GM18499 (cell line): Measurements from ENCODE around the gene ALDH1A3.

Experiments used
- ATAC-seq: cut with Tn5 transposase; IDR thresholded peaks from one replicate; pipeline ENCODE4 v1.9.1; 2021; ENCODE audit warnings: moderate number of reproducible peaks; ENCODE audit not compliant: insufficient read depth, unreplicated experiment

ALDH1A3 gene

DNA sequence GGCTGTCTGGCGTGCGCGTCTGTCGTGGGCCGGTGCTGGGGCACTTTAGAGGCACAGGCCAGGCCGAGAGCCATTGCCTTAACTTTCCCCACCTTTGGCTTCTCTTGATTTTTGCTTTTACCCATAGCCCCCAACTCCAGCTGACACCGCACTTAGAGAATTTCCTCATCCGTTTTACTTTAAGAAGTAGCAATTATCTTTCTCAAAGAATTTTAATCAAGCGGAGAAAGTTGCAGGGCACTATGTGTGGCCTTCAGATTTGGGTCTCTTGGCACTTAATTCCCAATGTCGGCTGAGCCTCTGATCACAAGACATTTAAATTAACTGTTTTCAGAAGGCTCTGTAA lies 1.2 kb downstream of the ALDH1A3 start:
- ATAC-seq = no peak

DNA sequence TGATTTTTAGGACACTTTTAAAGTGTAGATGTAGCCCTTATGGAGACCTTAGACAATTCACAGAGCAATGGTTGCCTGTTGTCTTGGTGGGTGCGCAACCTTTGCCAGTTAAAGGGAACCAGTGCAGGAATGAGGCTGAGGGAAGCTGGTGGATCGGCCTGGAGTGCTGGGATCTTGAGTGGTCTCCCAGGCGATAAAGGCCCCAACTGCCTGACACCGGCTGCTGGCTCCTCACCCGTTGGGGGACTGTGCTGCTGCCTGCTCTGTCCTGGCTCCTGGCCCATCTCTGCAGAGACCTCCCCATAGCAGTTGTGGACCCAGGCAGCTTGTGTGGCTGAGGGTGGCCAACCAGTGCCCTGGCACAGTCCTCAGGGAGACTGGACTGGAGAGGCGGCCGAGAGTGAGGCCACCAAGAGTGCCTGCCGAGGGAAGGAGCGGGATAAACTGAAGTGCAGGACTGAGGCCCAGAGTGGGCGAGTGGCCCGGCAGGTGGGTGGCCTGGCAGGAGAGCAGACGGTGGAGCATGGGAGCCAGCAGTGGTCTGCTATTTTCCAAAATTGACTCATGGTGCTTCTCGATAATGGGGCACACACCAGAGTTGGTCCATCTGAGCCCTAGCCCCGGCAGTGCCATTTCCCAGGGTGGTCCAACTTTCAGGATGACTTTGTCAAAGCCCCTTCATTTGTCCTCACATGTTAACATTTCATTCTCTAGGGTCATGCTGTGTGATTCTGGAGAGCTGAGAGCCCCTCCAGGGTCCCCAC lies 2.1 kb downstream of the ALDH1A3 start:
- no peak for ATAC-seq

DNA sequence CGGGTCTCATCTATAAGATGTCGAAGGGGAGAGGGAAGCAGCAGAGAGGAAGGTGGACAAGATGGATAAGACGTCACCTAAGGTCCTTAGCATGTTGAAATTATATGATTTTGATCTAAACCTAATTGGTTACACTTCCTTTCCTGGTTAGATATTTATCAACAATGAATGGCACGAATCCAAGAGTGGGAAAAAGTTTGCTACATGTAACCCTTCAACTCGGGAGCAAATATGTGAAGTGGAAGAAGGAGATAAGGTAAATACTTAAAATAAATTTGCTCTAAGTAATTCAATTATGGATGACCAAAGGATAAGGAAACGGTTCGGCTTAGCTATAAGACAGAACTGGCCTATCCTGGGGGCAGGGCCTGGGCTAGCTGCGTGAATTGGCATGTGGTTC lies 5.5 kb downstream of the ALDH1A3 start:
- ATAC-seq = no peak

DNA sequence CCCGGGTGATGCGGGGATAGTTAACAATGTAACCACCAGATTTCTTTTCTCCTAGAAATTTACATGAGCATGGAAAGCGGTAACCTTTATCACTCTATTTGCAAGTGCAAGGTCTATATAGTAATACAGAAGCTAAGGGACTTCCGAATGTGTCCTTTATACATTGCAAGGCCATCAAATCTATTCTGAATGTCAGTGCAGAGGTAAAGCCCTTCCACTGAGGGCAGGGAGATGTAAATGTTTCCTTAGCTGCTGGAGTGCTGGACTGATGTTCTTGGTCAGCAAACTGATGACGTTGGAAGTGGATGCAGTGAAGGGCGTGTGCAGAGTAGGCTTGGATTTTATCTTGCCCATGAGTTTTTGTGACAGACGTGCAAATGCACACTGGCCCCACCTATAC lies 6.2 kb downstream of the ALDH1A3 start:
- ATAC-seq = no peak

DNA sequence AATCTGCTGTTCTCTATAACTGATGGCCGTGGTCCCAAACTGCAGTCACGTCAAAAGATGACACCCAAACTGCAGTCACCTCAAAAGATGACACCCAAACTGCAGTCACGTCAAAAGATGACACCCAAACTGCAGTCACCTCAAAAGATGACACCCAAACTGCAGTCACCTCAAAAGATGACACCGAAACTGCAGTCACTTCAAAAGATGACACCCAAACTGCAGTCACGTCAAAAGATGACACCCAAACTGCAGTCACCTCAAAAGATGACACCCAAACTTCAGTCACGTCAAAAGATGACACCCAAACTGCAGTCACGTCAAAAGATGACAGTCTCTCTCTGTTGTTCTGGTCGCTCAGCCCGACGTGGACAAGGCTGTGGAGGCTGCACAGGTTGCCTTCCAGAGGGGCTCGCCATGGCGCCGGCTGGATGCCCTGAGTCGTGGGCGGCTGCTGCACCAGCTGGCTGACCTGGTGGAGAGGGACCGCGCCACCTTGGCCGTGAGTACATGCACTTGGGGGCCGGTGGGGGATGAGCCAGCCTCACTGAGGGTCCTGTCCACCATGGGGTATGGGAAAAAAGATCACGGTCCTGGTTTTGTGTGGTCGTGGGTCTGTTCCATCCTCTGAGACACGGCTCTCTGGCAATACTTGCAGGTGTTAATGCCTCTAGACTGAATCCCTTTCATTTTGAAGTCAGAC lies 7.7 kb downstream of the ALDH1A3 start:
- ATAC-seq = no peak

DNA sequence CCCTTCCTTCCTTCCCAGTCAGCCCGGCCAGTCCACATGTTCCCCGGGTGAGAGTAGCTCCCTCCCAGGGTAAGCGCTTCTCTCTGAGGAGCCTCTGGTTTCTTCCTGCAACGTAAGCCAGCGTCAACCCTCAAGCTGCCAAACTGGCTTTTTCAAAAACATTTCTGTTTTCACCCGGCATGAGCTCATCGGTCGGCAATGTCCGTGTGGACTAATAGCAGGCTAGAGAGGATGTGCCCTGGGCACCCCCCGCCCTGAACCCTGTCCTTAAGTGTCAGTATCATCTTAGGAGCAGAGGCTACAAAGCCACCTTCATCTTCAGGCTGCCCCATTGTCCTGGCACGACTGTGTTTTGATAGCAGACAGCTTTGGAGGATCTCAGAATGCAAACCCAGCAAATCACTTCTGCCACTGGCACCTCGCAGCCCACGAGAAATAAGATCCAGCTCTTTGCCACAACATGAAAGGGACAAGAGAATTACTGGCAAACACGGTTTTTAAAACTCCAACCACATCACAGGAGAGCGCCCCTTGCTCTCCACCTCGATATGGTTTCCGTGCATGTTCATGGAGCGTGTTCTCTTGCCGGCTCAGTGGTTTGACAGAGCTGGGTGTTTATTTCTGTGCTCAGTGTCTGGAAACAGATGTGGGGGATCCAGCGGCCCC lies 9.9 kb downstream of the ALDH1A3 start:
- ATAC-seq = no peak

DNA sequence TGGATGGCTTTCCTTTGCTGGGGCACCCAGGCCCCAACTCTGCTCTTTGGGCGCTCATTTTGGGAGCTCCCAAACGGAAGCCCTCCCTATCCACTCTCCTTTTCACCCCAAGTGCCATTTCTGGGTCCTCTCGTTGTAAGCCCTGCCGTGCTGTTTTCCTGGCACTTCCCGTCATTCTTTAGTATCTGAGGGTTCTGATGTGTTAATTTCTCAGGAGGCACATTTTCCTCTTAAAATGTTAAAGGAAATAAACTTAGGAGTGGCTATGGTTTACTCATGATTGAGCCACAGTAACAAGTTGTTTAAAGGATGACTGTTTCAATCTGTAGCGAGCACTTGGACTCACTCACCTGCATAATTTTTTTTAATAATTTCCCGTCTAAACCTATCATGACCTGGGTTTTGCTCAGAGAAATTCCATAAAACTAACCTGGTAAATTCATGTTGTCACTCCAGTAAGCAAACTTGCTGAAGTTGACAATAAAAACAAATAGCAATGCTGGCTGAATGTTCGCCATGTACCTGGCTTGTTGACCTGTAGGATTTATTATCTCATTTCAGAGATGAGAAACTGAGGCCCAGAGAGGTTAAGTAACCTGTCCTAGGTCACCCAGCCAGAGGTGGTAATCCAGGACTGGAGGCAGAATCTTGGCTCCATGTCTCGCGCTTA lies 10.6 kb downstream of the ALDH1A3 start:
- ATAC-seq = no peak

DNA sequence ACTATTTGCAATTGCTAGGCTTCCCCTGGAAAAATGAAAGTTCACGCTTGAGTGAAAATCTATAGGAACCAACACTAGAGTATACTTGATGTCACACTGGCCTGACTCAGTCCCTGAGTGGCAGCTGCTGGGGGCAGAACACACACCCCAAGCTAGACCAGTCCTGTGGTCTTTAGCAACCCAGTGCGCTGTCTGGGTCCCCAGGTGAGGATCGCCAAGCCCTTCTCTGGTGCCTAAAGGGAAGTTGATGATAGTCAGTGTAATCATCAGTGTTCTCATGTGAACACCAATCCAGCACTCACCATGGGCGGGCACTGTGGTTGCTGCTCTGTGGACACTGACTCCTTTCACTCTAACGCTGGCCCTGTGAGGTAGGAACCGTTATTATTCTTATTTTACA lies 11.2 kb downstream of the ALDH1A3 start:
- no peak for ATAC-seq

DNA sequence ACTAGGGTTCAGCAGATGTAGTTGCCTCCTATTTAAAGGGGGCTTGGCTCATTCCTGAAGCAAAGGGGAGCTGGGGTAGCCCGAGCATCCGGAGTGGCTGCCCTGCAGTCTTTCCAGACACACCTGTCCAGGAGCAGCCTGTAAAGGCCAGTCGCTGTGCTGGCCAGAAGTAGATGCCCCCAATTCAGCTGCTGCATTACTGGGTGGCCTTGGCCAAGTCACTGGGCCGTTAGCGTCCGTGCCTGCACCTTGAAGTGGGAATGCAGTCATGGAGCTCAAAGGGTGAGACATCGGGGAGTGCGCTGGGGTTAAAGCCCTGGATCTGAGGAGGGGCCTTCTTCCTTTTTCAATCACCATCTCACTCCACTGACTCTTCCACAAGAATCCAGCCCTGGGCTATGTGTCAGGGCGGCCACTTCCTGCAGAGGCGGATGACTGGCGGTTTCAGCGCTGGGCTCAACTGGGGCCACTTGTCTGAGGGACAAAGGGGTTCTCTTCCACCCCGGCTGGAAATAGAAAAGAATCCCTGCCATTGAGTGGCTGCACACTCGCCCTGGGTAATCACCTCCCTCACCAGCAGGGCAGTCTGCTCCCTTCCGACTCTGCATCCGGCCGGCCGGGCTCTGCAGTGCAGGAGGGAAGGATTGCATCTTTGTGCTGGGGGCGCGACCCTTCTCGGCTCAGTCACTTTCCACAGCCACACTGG lies 11.8 kb downstream of the ALDH1A3 start:
- ATAC-seq = no peak

DNA sequence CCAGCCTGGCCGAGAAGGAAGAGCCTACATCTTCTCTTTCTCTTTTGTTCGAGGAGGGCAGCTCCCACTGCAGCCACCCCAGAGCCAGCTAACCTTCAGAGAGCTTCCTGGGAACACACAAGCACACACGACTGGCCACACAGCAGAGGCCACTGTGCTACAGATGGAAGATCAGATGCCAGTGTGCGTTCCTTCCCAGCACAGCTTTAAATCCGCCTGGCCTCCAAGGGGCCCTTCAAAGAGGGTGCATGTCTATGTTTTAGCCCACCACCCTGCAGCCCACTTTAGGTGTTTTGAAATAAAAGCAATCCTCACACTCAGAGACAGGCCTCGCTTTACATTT lies 12.4 kb downstream of the ALDH1A3 start:
- ATAC-seq = no peak

DNA sequence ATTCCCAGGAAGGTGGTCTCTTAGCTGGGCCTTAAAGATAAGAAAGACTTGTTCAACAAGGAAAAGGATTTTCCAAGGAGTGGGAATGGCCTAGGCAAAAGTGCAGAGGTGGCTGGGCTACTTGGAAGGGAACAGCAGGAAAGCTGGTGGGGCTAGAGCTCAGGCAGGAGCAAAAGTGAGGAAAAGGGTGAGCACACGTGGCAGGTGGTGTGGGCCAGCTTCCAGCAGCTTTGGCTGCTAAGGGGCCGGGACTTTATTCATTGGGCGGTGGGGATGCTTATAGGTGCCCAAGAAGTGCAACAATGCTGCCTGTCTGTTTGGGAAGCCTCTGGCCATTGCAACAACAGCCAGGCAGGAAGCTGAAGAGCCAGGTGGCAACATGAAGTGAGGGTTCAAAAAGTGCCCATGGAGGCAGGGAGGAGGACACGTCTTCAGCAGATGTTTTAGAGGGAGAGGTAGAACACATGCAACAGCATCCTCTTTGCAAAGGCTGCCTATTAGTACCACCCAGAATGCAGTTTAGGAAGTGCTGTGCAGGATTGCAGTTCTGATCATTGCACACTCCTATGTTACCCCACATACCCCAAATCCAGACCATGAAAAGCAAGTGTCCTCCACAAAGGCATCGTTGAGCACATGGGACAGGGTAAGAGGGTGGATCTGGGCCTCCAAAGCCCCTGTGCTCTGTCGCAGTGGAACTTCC lies 13.8 kb downstream of the ALDH1A3 start:
- no peak for ATAC-seq

DNA sequence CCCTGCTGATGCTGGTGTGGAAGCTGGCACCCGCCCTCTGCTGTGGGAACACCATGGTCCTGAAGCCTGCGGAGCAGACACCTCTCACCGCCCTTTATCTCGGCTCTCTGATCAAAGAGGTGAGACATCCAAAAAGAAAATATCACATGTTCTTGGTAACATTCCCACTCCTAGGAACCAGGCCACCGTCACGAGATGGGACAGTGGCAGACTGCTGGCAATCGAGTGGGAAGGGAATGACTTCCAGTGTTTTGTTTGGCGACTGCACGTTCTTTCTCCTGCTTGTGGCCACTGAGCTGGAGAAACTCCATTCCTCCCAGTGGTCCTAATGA lies 14.3 kb downstream of the ALDH1A3 start:
- no peak for ATAC-seq

DNA sequence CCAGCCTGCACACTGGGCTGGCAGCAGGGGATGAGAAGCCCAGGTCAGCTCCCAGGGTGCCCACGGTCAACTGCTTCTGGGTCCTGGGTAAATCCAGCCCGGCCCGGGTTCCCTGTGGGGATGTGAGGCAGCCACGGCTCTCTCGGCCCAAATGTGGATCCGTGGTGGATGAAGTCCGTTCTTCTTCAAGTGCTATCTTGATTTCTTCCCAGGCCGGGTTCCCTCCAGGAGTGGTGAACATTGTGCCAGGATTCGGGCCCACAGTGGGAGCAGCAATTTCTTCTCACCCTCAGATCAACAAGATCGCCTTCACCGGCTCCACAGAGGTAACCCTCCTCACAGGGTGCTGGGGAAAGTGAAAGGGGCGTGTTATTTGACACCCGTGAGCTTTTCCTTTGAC lies 16.1 kb downstream of the ALDH1A3 start:
- no peak for ATAC-seq

DNA sequence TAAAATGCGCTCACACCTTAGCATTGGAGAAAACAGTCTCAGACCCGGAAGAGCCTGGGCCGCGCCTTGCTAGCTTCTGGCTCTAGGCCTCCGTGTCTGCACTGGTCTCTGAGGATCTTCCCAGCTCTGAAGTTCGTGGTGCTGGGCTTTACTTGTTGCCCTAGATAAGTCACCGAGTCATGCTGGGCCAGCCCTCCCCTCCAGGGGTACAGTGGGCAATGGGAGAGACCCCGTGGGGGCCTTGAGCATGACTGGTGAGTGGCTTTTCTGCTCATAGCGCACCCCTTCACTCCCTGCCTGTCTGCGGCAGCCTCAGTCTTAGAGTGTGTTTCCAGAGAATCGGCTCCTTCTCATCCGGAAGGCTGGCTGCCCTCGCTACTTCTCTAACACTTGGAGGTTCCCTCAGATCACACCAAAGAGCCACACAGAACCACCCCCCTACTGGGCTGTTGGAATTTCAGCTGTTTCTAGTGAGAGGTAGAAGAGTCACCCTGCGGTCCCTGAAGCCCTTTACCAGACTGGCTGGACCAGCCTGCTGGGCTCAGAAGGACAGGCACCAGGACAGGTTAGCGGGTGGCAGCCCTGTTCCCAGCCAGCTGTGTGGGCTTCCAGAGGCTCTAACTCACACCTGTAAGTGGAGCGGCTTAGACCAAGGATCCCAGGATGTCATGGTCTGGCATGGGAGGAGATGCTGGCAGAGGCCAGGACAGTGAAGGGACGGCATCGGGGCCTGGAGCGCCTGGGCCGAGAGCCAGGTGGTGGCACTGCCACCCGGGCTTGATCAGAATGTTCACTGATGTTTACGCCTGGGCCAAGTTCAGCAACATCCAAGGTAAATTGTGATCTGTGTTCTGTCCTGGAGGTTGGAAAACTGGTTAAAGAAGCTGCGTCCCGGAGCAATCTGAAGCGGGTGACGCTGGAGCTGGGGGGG lies 17.9 kb downstream of the ALDH1A3 start:
- no peak for ATAC-seq

DNA sequence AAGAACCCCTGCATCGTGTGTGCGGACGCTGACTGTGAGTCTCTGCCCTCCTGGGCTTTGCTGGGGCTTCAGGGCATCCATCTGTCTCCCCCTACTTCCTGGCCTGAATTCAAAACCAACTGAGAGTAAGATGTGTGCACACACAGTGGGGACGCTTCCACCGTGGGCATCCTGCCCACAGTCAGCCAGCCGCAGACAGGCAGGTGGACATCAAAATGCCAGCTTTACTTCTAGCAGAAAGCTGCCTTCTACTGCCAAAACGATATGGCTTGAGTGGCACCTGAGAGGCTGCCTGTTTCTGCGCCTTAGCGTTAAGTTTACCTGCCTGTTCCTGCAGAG lies 18.5 kb downstream of the ALDH1A3 start:
- ATAC-seq = no peak

DNA sequence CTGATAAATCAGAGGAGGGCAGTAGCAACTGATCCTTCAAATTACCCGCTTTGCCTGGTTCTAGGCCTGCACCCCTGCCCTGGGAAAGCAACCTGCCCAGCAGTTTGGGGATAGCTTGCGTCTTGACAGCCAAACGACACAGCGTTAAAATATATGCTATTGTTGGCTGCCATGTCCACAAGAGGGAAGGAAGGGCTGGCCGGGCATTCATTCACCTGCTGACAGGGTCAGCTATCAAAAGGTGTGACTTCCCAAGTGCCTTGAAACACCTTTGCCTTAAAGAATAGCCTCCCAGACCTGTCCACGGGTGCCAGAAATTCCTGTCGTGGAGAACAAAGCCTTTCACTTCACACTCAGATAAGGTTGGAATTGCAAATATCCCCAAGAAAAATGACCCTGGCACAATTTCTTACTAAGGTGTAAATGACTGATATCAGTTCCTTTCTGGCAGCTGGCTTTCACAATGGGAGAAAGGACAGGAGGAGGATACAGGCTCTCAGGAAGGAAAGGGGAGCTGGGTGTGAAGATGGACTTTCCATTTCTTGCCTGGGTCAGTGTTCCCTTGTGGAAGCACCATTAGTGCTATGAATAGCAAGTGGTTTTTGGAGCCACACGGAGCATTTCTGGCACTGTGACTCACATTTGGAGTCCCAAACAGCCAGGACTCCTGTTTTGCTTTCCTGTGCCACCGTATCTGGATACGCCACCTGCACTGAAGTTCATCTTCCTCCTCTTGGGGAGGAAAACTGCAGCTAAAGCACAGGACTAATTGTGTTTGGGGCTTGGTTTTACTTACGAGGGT lies 19.2 kb downstream of the ALDH1A3 start:
- ATAC-seq = no peak

DNA sequence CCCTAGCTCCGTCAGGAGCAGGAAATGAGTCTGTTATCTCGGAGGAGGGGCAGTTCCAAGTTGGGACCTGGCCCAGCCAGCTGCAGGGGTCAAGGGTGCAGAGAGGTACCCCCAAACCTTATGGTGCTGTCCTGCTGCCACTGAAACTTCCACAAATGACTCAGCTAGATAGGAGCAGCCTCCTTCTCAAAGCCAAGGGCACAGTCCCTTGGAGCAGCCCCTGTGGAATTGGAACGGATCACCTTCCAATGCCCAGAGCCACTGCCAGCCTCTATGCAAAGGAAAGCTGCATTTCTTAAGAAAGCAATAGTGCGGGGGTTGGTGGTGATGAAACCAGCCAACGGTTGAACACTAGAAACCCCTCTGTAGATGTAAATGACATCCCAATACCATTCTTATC lies 20.0 kb downstream of the ALDH1A3 start:
- ATAC-seq = no peak

DNA sequence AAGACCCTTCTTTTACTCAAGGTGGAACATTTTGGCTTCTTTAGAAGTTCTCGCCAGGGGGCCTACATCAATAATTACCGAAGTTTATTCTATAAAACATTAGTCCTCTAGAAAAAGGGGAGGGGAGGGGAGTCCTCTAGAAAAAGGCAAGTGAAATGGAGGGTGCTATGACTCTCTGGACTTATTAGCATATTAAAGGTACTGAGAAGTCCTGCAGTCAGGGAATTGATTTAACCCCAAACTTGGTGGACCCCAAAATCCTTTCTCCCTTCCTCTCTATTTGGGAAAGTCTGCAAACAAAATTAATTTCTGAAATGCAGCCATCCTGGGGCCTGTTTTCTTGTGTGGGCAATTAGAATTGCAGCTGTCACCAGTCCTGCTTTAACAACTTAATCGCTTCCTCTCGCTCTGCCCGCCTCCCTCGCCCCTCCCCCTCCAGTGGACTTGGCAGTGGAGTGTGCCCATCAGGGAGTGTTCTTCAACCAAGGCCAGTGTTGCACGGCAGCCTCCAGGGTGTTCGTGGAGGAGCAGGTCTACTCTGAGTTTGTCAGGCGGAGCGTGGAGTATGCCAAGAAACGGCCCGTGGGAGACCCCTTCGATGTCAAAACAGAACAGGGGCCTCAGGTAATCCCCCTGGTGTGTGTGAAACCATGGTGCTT lies 20.6 kb downstream of the ALDH1A3 start:
- no peak for ATAC-seq
